ENCODE results near the gene ATP9B. TPM values are rescaled to one million over a fixed set of nuclear protein-coding genes. Genes with fewer than 3 reads are reported as not detected.

Gene ATP9B
- total RNA-seq, 2 donors from 2014 or later = 29.1 to 38.1 TPM

- no peak for DNase-seq
- Mint-ChIP-seq H3K4me3 (no peak overlapping the region), H3K27me3 (ENCODE audit: insufficient read depth) (no peaks in the 10 kb centered on the region), H3K4me1 (no peaks in the 10 kb centered on the region), H3K9me3 (no peaks in the 10 kb centered on the region), H3K27ac (no peak overlapping the region), H3K36me3 (ENCODE audit: low read depth) (peaks cover 16% of the 10 kb centered on the region)
- no peak overlapping the region for H3K27ac ChIP-seq (ENCODE audit: low read depth, low read length)
- no peaks in the 10 kb centered on the region for H3K9me3 ChIP-seq (ENCODE audit: control insufficient read depth, low read length)
- no peaks in the 10 kb centered on the region for H3K27me3 ChIP-seq (ENCODE audit: control insufficient read depth, insufficient read depth, low read length, poor library complexity, severe bottlenecking)
- H3K4me3 ChIP-seq (ENCODE audit: low read length) = no peak overlapping the region
- WGBS, 2 experiments (ENCODE audit: insufficient coverage in 1 of 2, insufficient read length in 1 of 2) = 78% methylated on average over 3 of the region's 4 CpGs; no CpG with 5 or more reads in 1 of the 2 experiments
- H3K9ac ChIP-seq (ENCODE audit: extremely low read depth, low read length, poor library complexity, severe bottlenecking) = no peak overlapping the region
- TF ChIP-seq CTCF (conservative IDR thresholded peaks at IDR 0.05) = no peak
- H3K4me1 ChIP-seq (ENCODE audit: control insufficient read depth, insufficient read depth, low read length) = no peaks in the 10 kb centered on the region
- peaks cover 5% of the 10 kb centered on the region for H3K36me3 ChIP-seq (ENCODE audit: control insufficient read depth, insufficient read depth, low read length)
Measured at GRCh38 chr18:79206444-79206843, 137.2 kb downstream of the ATP9B start.

- peaks cover 5% of the 10 kb centered on the region for H3K36me3 ChIP-seq (ENCODE audit: control insufficient read depth, insufficient read depth, low read length)
- Mint-ChIP-seq H3K36me3 (ENCODE audit: low read depth) (peaks cover 16% of the 10 kb centered on the region), H3K9me3 (no peaks in the 10 kb centered on the region), H3K4me3 (no peak overlapping the region), H3K4me1 (no peaks in the 10 kb centered on the region), H3K27ac (no peak overlapping the region), H3K27me3 (ENCODE audit: insufficient read depth) (no peaks in the 10 kb centered on the region)
- WGBS, 2 experiments (ENCODE audit: insufficient coverage in 1 of 2, insufficient read length in 1 of 2) = 94 to 96% methylated on average over 3 to 5 of the region's 5 CpGs
- H3K27ac ChIP-seq (ENCODE audit: low read depth, low read length) = no peak overlapping the region
- TF ChIP-seq CTCF (conservative IDR thresholded peaks at IDR 0.05) = no peak
- no peaks in the 10 kb centered on the region for H3K4me1 ChIP-seq (ENCODE audit: control insufficient read depth, insufficient read depth, low read length)
- H3K9ac ChIP-seq (ENCODE audit: extremely low read depth, low read length, poor library complexity, severe bottlenecking) = no peak overlapping the region
- no peaks in the 10 kb centered on the region for H3K27me3 ChIP-seq (ENCODE audit: control insufficient read depth, insufficient read depth, low read length, poor library complexity, severe bottlenecking)
- no peak overlapping the region for H3K4me3 ChIP-seq (ENCODE audit: low read length)
- H3K9me3 ChIP-seq (ENCODE audit: control insufficient read depth, low read length) = no peaks in the 10 kb centered on the region
- no peak for DNase-seq
Measured at GRCh38 chr18:79208906-79209305, 139.7 kb downstream of the ATP9B start.

GRCh38 chr18:79210002-79210910 is 141.1 kb downstream of the ATP9B start:
- no peak for TF ChIP-seq CTCF (conservative IDR thresholded peaks at IDR 0.05)
- WGBS, 2 experiments (ENCODE audit: insufficient coverage in 1 of 2, insufficient read length in 1 of 2) = 86 to 93% methylated on average over 7 to 16 of the region's 16 CpGs
- no peak overlapping the region for H3K27ac Mint-ChIP-seq
- H3K9ac ChIP-seq (ENCODE audit: extremely low read depth, low read length, poor library complexity, severe bottlenecking) = no peak overlapping the region
- peaks cover 16% of the 10 kb centered on the region for H3K36me3 Mint-ChIP-seq (ENCODE audit: low read depth)
- no peak overlapping the region for H3K4me3 Mint-ChIP-seq
- H3K27me3 Mint-ChIP-seq (ENCODE audit: insufficient read depth) = no peaks in the 10 kb centered on the region
- H3K27ac ChIP-seq (ENCODE audit: low read depth, low read length) = no peak overlapping the region
- no peaks in the 10 kb centered on the region for H3K9me3 Mint-ChIP-seq
- peaks cover 5% of the 10 kb centered on the region for H3K36me3 ChIP-seq (ENCODE audit: control insufficient read depth, insufficient read depth, low read length)
- H3K4me3 ChIP-seq (ENCODE audit: low read length) = no peak overlapping the region
- H3K9me3 ChIP-seq (ENCODE audit: control insufficient read depth, low read length) = no peaks in the 10 kb centered on the region
- no peaks in the 10 kb centered on the region for H3K4me1 ChIP-seq (ENCODE audit: control insufficient read depth, insufficient read depth, low read length)
- no peak for DNase-seq
- no peaks in the 10 kb centered on the region for H3K4me1 Mint-ChIP-seq
- H3K27me3 ChIP-seq (ENCODE audit: control insufficient read depth, insufficient read depth, low read length, poor library complexity, severe bottlenecking) = no peaks in the 10 kb centered on the region

Data from endodermal cell (in vitro differentiated cells).